Activated CD4-positive, alpha-beta T cell treated with anti-CD3 and anti-CD28 coated beads, Interleukin-2, amount 50 U/mL, for 1 hour (primary cell): ENCODE data around the gene C16orf74.

Experiments
- DNase-seq: peaks from one replicate; pipeline ENCODE4 v3.0.0-alpha.2; 2020

The C16orf74 gene

GRCh38 chr16:85738923-85739715, 11.8 kb downstream of the C16orf74 start:
- DNase-seq = no peak

GRCh38 chr16:85736921-85737320, 14.0 kb downstream of the C16orf74 start:
- no peak for DNase-seq

GRCh38 chr16:85735946-85736345, 14.9 kb downstream of the C16orf74 start:
- DNase-seq = no peak

- DNase-seq = peak; percentile 44
Observed at GRCh38 chr16:85735225-85735635, 15.7 kb downstream of the C16orf74 start.

- no peak for DNase-seq
Observed at GRCh38 chr16:85734311-85735017, 16.4 kb downstream of the C16orf74 start.

GRCh38 chr16:85733839-85734170, 17.1 kb downstream of the C16orf74 start:
- no peak for DNase-seq

GRCh38 chr16:85733155-85733838, 17.6 kb downstream of the C16orf74 start:
- DNase-seq = no peak

- DNase-seq = no peak
Observed at GRCh38 chr16:85731179-85731578, 19.7 kb downstream of the C16orf74 start.

GRCh38 chr16:85730186-85730465, 20.8 kb downstream of the C16orf74 start:
- no peak for DNase-seq

- no peak for DNase-seq
Observed at GRCh38 chr16:85729452-85730185, 21.3 kb downstream of the C16orf74 start.

- DNase-seq = no peak
Observed at GRCh38 chr16:85728879-85729278, 22.0 kb downstream of the C16orf74 start.

- no peak for DNase-seq
Observed at GRCh38 chr16:85724936-85725335, 26.0 kb downstream of the C16orf74 start.

- DNase-seq = no peak
Observed at GRCh38 chr16:85724126-85724879, 26.6 kb downstream of the C16orf74 start.

GRCh38 chr16:85722128-85722893, 28.6 kb downstream of the C16orf74 start:
- DNase-seq = no peak

GRCh38 chr16:85720302-85720637, 30.6 kb downstream of the C16orf74 start:
- no peak for DNase-seq

GRCh38 chr16:85719605-85720301, 31.1 kb downstream of the C16orf74 start:
- DNase-seq = no peak

GRCh38 chr16:85718682-85719081, 32.2 kb downstream of the C16orf74 start:
- no peak for DNase-seq

GRCh38 chr16:85718153-85718477, 32.8 kb downstream of the C16orf74 start:
- DNase-seq = no peak

GRCh38 chr16:85717393-85718152, 33.3 kb downstream of the C16orf74 start:
- peak; percentile 52 for DNase-seq

GRCh38 chr16:85716680-85717038, 34.2 kb downstream of the C16orf74 start:
- no peak for DNase-seq
